Aorta (tissue), 5 donors: ENCODE measurements around the gene NOL12. TPM values are rescaled to one million over a fixed set of nuclear protein-coding genes. Genes with fewer than 3 reads are reported as not detected.

ENCODE experiments used
- ATAC-seq: fragments of 200-7000 bp; cut with Tn5 transposase; one replicate; pipeline ENCODE4 v1.9.1; 2022; ENCODE audit warnings: moderate library complexity; ENCODE audit not compliant: low FRiP score
- DNase-seq, 2 donors: peaks; one replicate each; pipeline ENCODE4 v3.0.0-alpha.2; 2020
- H3K27ac ChIP-seq, 2 donors: one replicate each; pipeline ENCODE4 v1.5.1; 2013; ENCODE audit warnings: low read length in 2 of 2, mild to moderate bottlenecking in 2 of 2, moderate library complexity in 2 of 2, control low read depth in 1 of 2, inconsistent platforms in 1 of 2, low read depth in 1 of 2
- H3K27me3 ChIP-seq, 2 donors: one replicate each; pipeline ENCODE4 v1.6.1; 2013; ENCODE audit warnings: control low read depth in 1 of 2, low read length in 1 of 2, mild to moderate bottlenecking in 1 of 2, moderate library complexity in 1 of 2; ENCODE audit not compliant: insufficient read depth in 2 of 2, control insufficient read depth in 1 of 2
- H3K36me3 ChIP-seq, 2 donors: one replicate each; pipeline ENCODE4 v1.6.1; 2013; ENCODE audit warnings: control low read depth in 1 of 2, low read length in 1 of 2, mild to moderate bottlenecking in 1 of 2; ENCODE audit not compliant: insufficient read depth in 2 of 2, control insufficient read depth in 1 of 2
- H3K4me1 ChIP-seq, 2 donors: one replicate each; pipeline ENCODE4 v1.6.1; 2013; ENCODE audit warnings: low read length in 2 of 2, control low read depth in 1 of 2, mild to moderate bottlenecking in 1 of 2, moderate library complexity in 1 of 2; ENCODE audit not compliant: insufficient read depth in 2 of 2, control insufficient read depth in 1 of 2
- H3K4me3 ChIP-seq, 2 donors: one replicate each; pipeline ENCODE4 v1.5.1; 2013; ENCODE audit warnings: low read length in 2 of 2, control low read depth in 1 of 2, mild to moderate bottlenecking in 1 of 2
- H3K9me3 ChIP-seq: one replicate; pipeline ENCODE4 v1.6.1; 2013; ENCODE audit warnings: mild to moderate bottlenecking, low read length; ENCODE audit not compliant: control insufficient read depth
- WGBS, 2 donors: extraction: QIAGEN DNeasy Blood & Tissue Kit; methylation state at CpG; one replicate each; pipeline ENCODE4 v1.1.7; 2013; 5-methylcytosine and 5-hydroxymethylcytosine counted together
- intact Hi-C, 2 donors: fragments of 100-400 bp; cut with DNase I; formaldehyde crosslinking; loops; one replicate each; pipeline versions ENCODE4 v1.14.2 to v1.15.0; 2022
- polyA plus RNA-seq, 2 donors: library from polyadenylated mRNA; stranded (reverse); fragments of 200-250 nt; gene quantifications; one replicate each; pipeline ENCODE4 v1.2.3, GENCODE V29; 2013
- total RNA-seq, 2 donors: library from RNA; stranded (reverse); fragmentation: NEBNext Ultra II Directional; extraction: Animal tissue kit (Norgen Biotek cat#: 25700); gene quantifications; one replicate each; pipeline ENCODE4 v1.2.1, GENCODE V29; 2021
- donor health status: healthy with polysubstance abuse.
- donor health status: Bipolar disorder and iron deficiency.
- donor health status: DM: no; HTN: no; CAD: no.
- donor health status: DM: no; HTN: no; CAD: no.
- donor health status: DM: yes; HTN: yes; CAD: no.

The NOL12 gene
- total and polyA plus RNA-seq, 4 donors = 11.1 to 19.0 (median 14.2) TPM

- intact Hi-C loops = no loop called here
- H3K4me1 ChIP-seq = no peaks in the 10 kb centered on the region
- ATAC-seq (peak; percentile 93), DNase-seq (peak; percentile 98)
- H3K9me3 ChIP-seq = no peaks in the 10 kb centered on the region
- no peaks in the 10 kb centered on the region for H3K36me3 ChIP-seq
- H3K27me3 ChIP-seq = no peaks in the 10 kb centered on the region
- H3K27ac ChIP-seq = peak within 1 kb of the TSS in 1 of 2 donors; percentile 77
- WGBS, 2 donors = 0 to 1% methylated on average over 33 to 34 of the region's 34 CpGs
- H3K4me3 ChIP-seq = peak within 1 kb of the TSS; percentile 60 to 65
Measured at GRCh38 chr22:37674951-37675929, 10.9 kb upstream of the NOL12 start, which contains the start of gene LGALS1. TSS of gene LGALS1 (plus strand) at chr22:37675636. CDS start at chr22:37675703, 67 bp downstream.

- Histone ChIP-seq H3K4me1 (no peaks in the 10 kb centered on the region), H3K27ac (peak overlapping the region in 1 of 2 donors; percentile 77), H3K27me3 (no peaks in the 10 kb centered on the region), H3K36me3 (no peaks in the 10 kb centered on the region), H3K9me3 (no peaks in the 10 kb centered on the region), H3K4me3 (peak overlapping the region; percentile 60 to 65)
- peak in 1 of 2 donors; percentile 66 for DNase-seq
- ATAC-seq = peak; percentile 1
- WGBS, 2 donors = 0 to 2% methylated on average over 16 to 17 of the region's 17 CpGs
- intact Hi-C loops = no loop called here
Measured at GRCh38 chr22:37675930-37676735, 10.0 kb upstream of the NOL12 start.

DNA sequence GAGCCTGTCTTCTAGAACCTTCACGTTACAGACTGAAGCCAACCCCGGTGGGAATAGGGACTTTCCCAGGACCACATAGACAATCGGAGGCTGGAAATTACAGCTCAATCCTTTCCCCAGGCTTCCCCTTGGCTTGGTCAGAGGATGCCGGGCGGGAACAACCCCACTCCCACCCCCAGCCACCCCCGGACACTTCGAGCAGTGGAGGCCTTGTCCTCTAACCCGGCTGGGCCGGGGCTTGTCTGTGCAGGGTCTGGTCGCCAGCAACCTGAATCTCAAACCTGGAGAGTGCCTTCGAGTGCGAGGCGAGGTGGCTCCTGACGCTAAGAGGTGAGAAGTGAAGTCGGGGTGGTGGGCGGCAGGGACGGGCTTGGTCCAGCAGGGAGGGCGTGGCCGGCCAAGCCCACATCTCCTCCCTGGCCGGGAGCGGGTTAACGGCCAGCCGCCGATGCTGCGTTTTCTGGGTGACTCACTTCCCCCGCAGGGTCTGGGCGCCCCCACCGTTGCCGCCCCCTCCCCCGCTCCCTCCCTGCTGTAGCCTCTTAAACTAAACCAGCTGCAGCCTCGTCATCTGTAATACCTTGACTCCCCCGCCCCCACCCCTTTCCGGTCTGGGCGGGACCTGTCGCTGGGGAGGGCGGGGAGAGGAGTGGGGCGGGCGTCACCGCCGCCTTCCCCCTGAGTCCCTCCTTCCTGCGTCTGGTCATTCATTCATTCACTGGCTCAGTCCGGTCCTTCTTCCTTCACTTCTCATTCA is 9.2 kb upstream of the NOL12 start:
- no peaks in the 10 kb centered on the region for H3K27me3 ChIP-seq
- no peaks in the 10 kb centered on the region for H3K9me3 ChIP-seq
- H3K4me1 ChIP-seq = no peaks in the 10 kb centered on the region
- 0 to 1% methylated on average over 31 to 42 of the region's 42 CpGs for WGBS, 2 donors
- peak; percentile 93 to 96 for DNase-seq
- peak overlapping the region; percentile 63 to 77 for H3K27ac ChIP-seq
- no peaks in the 10 kb centered on the region for H3K36me3 ChIP-seq
- intact Hi-C loops = no loop called here
- peak; percentile 67 for ATAC-seq
- peak overlapping the region; percentile 60 to 65 for H3K4me3 ChIP-seq

GRCh38 chr22:37677493-37677974 is 8.6 kb upstream of the NOL12 start:
- ATAC-seq = no peak
- Histone ChIP-seq H3K27ac (no peak overlapping the region), H3K36me3 (no peaks in the 10 kb centered on the region), H3K9me3 (no peaks in the 10 kb centered on the region), H3K4me3 (peak overlapping the region in 1 of 2 donors; percentile 60), H3K27me3 (no peaks in the 10 kb centered on the region), H3K4me1 (no peaks in the 10 kb centered on the region)
- 41 to 42% methylated on average over 15 of the region's 15 CpGs for WGBS, 2 donors
- DNase-seq = no peak
- intact Hi-C loops = no loop called here

DNA sequence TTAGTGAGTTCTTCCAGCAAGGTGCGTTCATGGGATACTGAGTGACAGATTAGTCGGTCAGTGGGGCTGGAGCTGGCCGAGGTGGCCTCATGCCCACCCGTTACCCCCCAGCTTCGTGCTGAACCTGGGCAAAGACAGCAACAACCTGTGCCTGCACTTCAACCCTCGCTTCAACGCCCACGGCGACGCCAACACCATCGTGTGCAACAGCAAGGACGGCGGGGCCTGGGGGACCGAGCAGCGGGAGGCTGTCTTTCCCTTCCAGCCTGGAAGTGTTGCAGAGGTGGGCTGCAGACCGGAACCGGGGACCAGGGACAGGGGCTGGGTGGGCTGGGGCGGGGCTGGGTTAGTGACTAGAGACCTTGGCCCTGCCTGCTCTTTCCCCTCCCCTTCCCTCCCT is 7.8 kb upstream of the NOL12 start:
- H3K36me3 ChIP-seq = no peaks in the 10 kb centered on the region
- H3K4me3 ChIP-seq = no peak overlapping the region
- no peak overlapping the region for H3K27ac ChIP-seq
- H3K27me3 ChIP-seq = no peaks in the 10 kb centered on the region
- no peak for DNase-seq
- no peaks in the 10 kb centered on the region for H3K9me3 ChIP-seq
- intact Hi-C loops = no loop called here
- no peak for ATAC-seq
- no peaks in the 10 kb centered on the region for H3K4me1 ChIP-seq
- 50 to 53% methylated on average over 17 to 18 of the region's 18 CpGs for WGBS, 2 donors

DNA sequence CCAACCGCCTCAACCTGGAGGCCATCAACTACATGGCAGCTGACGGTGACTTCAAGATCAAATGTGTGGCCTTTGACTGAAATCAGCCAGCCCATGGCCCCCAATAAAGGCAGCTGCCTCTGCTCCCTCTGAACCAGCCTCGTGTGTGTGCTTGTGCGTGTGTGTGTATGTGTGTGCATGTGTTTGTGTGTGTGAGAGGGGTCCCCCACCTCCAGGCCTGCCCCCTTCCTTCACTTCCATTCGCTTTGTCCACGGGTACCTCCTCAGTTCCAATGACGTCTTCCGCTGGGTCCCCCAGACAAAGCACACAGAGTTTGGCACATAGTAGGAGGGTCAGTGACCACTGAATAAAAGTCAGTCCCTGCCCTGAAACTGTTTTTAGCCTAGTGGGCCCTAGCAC is 6.5 kb upstream of the NOL12 start:
- Histone ChIP-seq H3K9me3 (no peaks in the 10 kb centered on the region), H3K27ac (no peak overlapping the region), H3K4me1 (no peaks in the 10 kb centered on the region), H3K27me3 (no peaks in the 10 kb centered on the region), H3K4me3 (no peak overlapping the region), H3K36me3 (no peaks in the 10 kb centered on the region)
- no peak for DNase-seq
- intact Hi-C loops = loop anchor here (2.0 to 5.0 kb wide), 2 partner anchors 37 to 57 kb away; no protein-coding TSS in a partner anchor
- no peak for ATAC-seq
- WGBS, 2 donors = 65 to 67% methylated on average over 8 of the region's 8 CpGs

GRCh38 chr22:37680191-37680851 is 5.8 kb upstream of the NOL12 start:
- no peaks in the 10 kb centered on the region for H3K9me3 ChIP-seq
- 52 to 56% methylated on average over 7 of the region's 7 CpGs for WGBS, 2 donors
- no peaks in the 10 kb centered on the region for H3K27me3 ChIP-seq
- no peaks in the 10 kb centered on the region for H3K36me3 ChIP-seq
- DNase-seq = no peak
- intact Hi-C loops = loop anchor here (2.0 to 5.0 kb wide), 2 partner anchors 38 to 58 kb away; no protein-coding TSS in a partner anchor
- H3K4me1 ChIP-seq = no peaks in the 10 kb centered on the region
- no peak overlapping the region for H3K27ac ChIP-seq
- no peak for ATAC-seq
- H3K4me3 ChIP-seq = no peak overlapping the region
